ENCODE results near the gene PABPN1L.

Gene PABPN1L

DNA sequence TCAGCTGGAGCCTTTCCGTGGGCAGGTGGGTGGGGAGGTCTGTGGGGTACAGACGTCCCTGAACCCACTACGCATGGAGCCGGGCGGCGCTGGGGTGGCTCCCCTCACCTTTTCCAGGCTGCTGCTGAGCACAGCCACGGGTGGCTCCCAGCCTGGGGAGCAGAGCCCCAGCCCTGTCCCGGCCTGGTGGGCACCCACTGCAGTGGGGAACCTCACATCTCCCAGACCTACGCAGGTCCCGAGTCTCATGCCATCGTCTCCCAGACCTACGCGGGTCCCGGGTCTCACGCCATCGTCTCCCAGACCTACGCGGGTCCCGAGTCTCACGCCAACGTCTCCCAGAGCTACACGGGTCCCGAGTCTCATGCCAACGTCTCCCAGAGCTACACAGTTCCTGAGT, 37.7 kb downstream of the PABPN1L start:
- Histone ChIP-seq H3K4me3 (ENCODE audit: insufficient read depth, low read length, poor library complexity, severe bottlenecking) (no peak overlapping the region), H3F3A (ENCODE audit: insufficient read depth) (no peaks in the 10 kb centered on the region), H2AFZ (ENCODE audit: low read depth, low read length, severe bottlenecking) (no peak overlapping the region), H3K79me2 (ENCODE audit: insufficient read depth, low read length) (no peaks in the 10 kb centered on the region), H3K27me3 (ENCODE audit: low read length) (no peaks in the 10 kb centered on the region), H4K20me1 (ENCODE audit: low read depth, low read length) (no peaks in the 10 kb centered on the region), H3K9ac (ENCODE audit: low read length) (no peak overlapping the region), H3K4me2 (ENCODE audit: low read depth, low read length, poor library complexity, severe bottlenecking) (no peak overlapping the region), H3K36me3 (ENCODE audit: low read length) (no peaks in the 10 kb centered on the region), H3K27ac (ENCODE audit: low read depth, low read length) (no peak overlapping the region), H3K9me3 (ENCODE audit: insufficient read depth, low read length) (no peaks in the 10 kb centered on the region), H3K9me2 (replicated peaks; ENCODE audit: insufficient read depth, low read length) (no peaks in the 10 kb centered on the region)
- TF ChIP-seq EZH2phosphoT487 (conservative IDR thresholded peaks at IDR 0.05; ENCODE audit: low read length): no peak
- TF ChIP-seq, protein P1, sequence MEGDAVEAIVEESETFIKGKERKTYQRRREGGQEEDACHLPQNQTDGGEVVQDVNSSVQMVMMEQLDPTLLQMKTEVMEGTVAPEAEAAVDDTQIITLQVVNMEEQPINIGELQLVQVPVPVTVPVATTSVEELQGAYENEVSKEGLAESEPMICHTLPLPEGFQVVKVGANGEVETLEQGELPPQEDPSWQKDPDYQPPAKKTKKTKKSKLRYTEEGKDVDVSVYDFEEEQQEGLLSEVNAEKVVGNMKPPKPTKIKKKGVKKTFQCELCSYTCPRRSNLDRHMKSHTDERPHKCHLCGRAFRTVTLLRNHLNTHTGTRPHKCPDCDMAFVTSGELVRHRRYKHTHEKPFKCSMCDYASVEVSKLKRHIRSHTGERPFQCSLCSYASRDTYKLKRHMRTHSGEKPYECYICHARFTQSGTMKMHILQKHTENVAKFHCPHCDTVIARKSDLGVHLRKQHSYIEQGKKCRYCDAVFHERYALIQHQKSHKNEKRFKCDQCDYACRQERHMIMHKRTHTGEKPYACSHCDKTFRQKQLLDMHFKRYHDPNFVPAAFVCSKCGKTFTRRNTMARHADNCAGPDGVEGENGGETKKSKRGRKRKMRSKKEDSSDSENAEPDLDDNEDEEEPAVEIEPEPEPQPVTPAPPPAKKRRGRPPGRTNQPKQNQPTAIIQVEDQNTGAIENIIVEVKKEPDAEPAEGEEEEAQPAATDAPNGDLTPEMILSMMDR (IDR thresholded peaks at IDR 0.05; ENCODE audit: insufficient read depth, low read length, poor library complexity, severe bottlenecking): no peak

DNA sequence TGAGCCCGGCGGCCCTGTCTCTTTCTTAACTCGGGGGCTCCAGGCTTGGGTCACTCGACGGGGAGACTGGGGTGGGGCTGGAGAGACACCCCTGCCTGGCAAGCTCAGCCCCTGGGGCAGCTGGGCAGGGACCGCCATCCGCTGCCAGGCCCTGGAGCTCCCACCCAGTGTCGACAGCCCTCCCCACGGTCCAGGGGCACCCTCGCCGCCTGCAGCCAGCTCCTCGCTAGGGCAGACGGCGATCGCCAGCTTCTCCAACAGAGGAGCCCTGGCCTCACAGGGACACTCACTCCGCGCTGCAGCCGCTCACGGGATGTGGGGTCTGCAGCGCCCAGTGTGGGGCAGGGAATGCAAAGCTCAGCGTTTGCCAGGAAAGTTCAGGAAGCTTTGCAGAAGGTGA, 38.7 kb downstream of the PABPN1L start:
- Histone ChIP-seq H4K20me1 (ENCODE audit: low read depth, low read length) (no peaks in the 10 kb centered on the region), H3F3A (ENCODE audit: insufficient read depth) (no peaks in the 10 kb centered on the region), H2AFZ (ENCODE audit: low read depth, low read length, severe bottlenecking) (no peak overlapping the region), H3K4me2 (ENCODE audit: low read depth, low read length, poor library complexity, severe bottlenecking) (no peak overlapping the region), H3K9me3 (ENCODE audit: insufficient read depth, low read length) (no peaks in the 10 kb centered on the region), H3K9ac (ENCODE audit: low read length) (no peak overlapping the region), H3K9me2 (replicated peaks; ENCODE audit: insufficient read depth, low read length) (no peaks in the 10 kb centered on the region), H3K4me3 (ENCODE audit: insufficient read depth, low read length, poor library complexity, severe bottlenecking) (no peak overlapping the region), H3K27ac (ENCODE audit: low read depth, low read length) (no peak overlapping the region), H3K27me3 (ENCODE audit: low read length) (no peaks in the 10 kb centered on the region), H3K79me2 (ENCODE audit: insufficient read depth, low read length) (no peaks in the 10 kb centered on the region), H3K36me3 (ENCODE audit: low read length) (no peaks in the 10 kb centered on the region)
- TF ChIP-seq, protein P1 (IDR thresholded peaks at IDR 0.05; ENCODE audit: insufficient read depth, low read length, poor library complexity, severe bottlenecking): no peak
- no peak for TF ChIP-seq EZH2phosphoT487 (conservative IDR thresholded peaks at IDR 0.05; ENCODE audit: low read length)

DNA sequence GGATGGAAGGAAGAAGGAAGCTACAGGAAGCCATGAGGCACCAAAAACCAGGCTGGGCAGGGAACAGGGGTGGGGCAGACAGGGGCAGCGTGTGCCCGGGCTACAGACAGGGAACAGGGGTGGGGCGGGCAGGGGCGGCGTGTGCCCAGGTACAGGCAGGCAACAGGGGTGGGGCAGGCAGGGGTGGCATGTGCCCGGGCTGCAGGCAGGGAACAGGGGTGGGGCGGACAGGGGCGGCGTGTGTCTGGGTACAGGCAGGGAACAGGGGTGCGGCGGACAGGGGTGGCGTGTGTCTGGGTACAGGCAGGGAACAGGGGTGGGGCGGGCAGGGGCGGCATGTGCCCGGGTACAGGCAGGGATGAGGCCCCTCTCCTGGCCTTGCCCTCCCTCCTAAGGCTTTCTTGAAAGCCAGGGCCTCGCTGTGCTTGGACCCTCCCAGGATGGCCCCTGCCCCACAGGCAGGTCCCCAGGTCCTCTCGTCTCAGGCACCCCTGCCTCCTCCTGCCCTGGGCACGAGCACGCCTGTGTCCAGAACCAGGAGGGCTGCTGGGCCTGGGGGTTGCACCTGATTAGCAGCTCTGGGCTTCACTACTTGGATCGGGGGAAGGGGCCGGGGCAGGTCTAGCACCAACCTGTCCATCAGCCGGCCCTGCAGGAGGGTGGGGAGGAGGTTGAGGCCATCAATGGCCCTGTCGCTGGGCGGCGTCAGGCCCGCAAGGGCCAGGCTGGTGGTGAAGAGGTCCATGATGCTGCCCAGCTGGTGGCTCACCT, 40.2 kb downstream of the PABPN1L start:
- H4K20me1 ChIP-seq (ENCODE audit: low read depth, low read length): no peaks in the 10 kb centered on the region

More for the DNA sequence above, 40.2 kb downstream of the PABPN1L start:
- H3K9me3 ChIP-seq (ENCODE audit: insufficient read depth, low read length): no peaks in the 10 kb centered on the region
- no peaks in the 10 kb centered on the region for H3K79me2 ChIP-seq (ENCODE audit: insufficient read depth, low read length)
- no peaks in the 10 kb centered on the region for H3K27me3 ChIP-seq (ENCODE audit: low read length)
- H2AFZ ChIP-seq (ENCODE audit: low read depth, low read length, severe bottlenecking): no peak overlapping the region
- no peak overlapping the region for H3K9ac ChIP-seq (ENCODE audit: low read length)
- H3K27ac ChIP-seq (ENCODE audit: low read depth, low read length): no peak overlapping the region
- H3K9me2 ChIP-seq (replicated peaks; ENCODE audit: insufficient read depth, low read length): no peaks in the 10 kb centered on the region
- H3K4me3 ChIP-seq (ENCODE audit: insufficient read depth, low read length, poor library complexity, severe bottlenecking): no peak overlapping the region
- TF ChIP-seq, protein P1 (IDR thresholded peaks at IDR 0.05; ENCODE audit: insufficient read depth, low read length, poor library complexity, severe bottlenecking): no peak
- TF ChIP-seq EZH2phosphoT487 (conservative IDR thresholded peaks at IDR 0.05; ENCODE audit: low read length): no peak
- H3F3A ChIP-seq (ENCODE audit: insufficient read depth): no peaks in the 10 kb centered on the region
- no peak overlapping the region for H3K4me2 ChIP-seq (ENCODE audit: low read depth, low read length, poor library complexity, severe bottlenecking)
- H3K36me3 ChIP-seq (ENCODE audit: low read length): no peaks in the 10 kb centered on the region
